ENCODE data around the gene TRAPPC11.

The TRAPPC11 gene

DNA sequence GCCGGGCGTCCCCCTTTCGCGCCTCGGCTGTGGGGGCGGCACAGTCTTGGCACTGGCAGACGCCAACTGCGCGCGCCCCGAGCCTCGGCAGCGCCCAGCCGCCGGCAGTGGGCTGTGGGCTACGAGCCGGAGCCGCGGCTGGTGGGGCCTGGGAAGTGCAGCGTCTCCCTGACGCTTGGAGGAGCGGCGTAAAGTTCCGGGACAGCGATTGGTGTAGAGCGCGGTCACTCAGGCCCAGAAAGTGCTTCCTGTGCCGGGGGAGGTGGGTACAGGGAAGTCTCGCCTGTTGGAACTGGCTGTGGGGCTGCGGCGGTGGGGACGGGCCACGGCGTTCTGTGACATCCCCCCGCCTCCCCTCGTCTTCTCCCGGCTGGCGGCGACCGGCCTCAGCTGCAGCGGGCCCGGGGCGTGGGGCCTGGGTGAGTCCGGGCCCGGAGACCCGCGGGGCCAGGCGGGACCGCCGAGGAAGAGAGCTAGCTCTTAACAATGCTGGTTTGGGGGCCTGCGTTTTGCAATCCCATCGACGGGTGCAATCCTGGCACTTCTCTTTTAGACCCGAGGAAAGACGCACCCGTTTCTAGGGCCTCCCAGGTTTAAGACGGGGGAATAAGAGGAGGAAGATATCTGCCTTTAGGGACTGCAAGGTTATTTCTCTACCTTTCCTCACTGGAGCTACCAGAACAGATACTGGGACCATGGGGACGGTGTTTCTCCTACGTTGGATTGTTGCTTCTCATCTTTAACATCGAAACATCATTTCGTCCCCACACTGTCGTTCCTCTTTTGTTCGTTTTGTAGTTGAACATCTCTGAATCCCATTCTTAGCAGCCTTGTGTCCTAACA is at the start of gene TRAPPC11, which contains the start of gene RWDD4:
TSS of gene TRAPPC11 (plus strand) at position 265 of the 843 bp plus-strand sequence. CDS start 4,575 bp downstream, outside the sequence.
TSS of gene RWDD4 (minus strand) at position 157 of the 843 bp plus-strand sequence. CDS start 233 bp downstream, outside the sequence.
- peak; percentile 99 for DNase-seq (ENCODE audit: low spot score)

DNA sequence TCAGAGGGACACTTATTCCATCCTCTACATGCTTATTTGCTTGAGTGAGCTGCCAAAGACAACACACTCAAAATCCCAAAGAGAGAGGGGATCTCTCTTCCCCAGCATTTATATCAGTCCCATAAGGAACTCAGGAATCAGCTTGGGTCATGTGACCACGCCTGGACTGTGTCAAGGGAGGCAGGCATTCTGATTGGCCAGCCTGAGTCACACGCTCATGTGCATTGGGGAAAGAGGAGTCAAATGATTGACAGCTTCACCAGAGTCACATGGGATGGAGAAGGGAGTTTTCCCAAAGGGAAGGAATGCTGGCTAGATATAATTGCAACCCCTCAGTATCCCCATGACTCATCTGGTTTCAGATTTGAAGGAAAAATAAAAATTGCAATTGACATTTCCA is 49.1 kb upstream of the TRAPPC11 start:
- no peak for DNase-seq (ENCODE audit: low spot score)

DNA sequence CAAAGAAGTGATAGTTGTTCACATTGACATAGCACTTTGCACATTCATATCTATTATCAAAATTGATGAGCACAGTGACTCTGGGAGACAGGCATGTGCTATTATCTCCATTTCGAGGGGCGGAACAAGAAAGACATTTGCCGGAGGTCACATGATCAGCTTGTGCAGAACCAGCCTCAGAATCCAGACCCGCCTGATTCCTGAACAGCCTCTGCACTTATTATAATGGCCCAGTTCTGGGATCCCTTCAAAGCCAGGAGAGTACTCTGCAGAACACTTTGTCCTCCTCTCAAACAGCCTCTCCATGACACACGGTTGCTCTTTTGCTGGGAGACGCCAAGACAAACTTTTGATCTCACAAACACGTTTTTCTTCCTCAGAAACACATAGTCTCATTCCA is 48.5 kb upstream of the TRAPPC11 start:
- DNase-seq (ENCODE audit: low spot score) = no peak

DNA sequence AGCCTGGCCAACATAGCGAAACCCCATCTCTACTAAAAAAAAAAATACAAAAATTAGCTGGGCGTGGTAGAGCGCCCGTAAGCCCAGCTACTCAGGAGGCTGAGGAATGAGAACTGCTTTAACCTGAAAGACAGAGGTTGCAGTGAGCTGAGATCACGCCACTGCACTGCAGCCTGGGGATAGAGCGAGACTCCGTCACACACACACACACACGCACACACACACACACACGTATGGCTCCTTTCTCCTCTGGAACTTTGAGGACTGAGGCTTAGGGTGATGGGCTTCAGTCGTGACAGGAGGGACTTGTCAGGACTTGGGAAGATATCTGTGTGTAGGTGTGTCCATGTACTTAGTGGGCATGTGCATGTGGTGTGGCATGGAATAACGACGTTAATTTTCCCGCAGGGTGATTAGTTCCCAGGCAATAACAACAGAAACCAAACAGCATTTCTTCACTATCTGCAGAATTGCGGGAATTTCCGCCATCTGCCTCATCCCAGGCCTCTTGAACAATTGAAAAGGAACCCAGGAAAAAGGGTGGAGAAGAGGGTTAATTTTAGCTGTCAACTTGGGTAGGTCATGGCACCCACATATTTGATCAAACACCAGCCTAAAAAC is 47.8 kb upstream of the TRAPPC11 start:
- no peak for DNase-seq (ENCODE audit: low spot score)

DNA sequence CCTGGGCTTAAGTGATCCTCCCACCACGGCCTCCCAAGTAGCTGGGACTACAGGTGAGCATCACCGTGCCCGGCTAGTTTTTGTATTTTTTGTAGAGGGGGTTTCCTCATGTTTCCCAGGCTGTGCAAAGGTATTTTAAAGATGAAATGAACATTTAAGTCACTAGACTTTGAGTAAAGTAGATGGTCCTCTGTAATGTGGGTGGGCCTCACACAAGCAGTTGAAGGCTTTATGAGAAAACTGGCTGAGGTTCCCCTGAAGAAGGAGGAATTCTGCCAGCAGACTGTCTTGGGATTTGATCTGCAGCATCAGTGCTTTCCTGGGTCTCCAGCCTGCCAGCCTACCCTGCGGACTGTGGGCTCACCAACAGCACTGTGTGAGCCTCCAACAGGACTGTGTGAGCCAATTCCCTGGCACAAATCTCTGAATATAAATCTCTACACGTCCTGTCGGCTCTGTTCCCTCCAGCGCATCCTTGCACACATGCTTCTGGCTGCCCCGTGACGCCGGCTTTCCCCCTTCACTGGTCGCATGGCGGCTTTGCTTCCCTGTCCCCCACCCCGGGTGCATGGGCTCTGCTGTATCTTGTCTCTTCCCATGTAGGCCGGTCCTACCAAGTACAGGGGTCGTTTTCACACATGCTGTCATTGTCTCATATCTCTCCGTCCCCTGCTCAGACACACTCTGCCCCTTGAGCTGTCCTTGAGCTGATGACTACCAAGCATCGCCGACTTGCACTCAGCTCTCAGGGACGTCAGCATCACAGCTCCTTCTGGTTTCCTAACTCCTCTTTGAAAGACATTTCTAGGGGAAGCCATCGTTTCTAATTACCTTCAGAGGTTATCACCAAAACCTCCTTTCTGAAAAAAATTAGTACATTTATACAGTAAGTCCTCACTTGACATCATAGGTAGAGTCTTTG is 46.5 kb upstream of the TRAPPC11 start:
- DNase-seq (ENCODE audit: low spot score) = no peak

DNA sequence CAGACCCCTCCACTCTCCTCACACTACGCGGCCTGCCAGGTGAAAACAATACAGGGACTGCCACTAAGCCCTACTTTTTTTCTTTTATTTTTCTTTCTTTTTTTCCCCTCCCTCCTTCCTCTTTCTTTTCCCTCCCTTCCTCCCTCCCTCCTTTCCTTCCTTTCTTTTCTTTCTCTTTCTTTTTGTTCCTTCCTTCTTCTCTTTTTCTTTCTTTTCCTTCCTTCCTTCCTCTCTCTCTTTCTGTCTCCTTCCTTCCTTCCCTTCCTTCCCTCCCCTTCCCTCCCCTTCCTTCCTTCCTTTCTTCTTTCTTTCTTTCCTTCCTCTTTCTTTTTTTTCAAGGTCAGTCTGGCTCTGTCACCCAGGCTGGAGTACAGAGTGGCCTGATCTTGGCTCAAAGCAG is 42.0 kb upstream of the TRAPPC11 start:
- no peak for DNase-seq (ENCODE audit: low spot score)

DNA sequence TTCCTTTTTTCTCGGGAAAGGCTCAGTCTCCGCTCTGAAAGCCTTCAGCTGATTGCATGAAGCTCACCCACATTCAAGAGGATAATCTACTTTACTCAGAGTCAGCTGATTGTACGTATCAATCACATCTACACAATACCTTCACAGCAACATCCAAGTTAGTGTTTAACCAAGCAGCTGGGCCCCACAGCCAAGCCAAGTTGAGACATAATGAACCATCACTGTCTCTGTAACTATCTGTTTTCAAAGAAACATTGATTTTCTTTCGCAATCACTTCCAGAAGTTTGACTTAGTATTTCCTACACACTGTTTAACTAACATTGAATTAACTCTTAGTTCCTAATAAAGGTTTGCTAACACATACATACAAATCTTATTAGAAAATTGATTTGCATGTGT is 40.4 kb upstream of the TRAPPC11 start:
- no peak for DNase-seq (ENCODE audit: low spot score)

DNA sequence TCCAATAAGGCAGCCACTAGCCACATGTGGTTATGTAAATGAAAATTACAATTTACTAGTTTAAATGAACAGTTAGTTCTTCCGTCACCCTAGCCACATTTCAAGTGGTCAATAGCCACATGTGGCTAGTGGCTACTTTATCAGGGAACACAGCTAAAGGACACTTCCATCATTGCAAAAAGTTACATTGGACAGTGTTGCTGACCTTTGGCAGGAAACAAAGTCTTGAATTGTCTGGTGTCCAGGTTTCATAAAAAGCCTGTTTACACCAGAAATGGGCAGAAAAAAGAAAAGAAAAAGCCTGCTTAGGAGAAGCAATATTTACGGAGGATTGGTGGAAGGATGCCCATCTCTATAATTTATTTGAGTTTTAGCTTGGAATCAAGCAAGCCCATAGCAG is 38.7 kb upstream of the TRAPPC11 start:
- no peak for DNase-seq (ENCODE audit: low spot score)

DNA sequence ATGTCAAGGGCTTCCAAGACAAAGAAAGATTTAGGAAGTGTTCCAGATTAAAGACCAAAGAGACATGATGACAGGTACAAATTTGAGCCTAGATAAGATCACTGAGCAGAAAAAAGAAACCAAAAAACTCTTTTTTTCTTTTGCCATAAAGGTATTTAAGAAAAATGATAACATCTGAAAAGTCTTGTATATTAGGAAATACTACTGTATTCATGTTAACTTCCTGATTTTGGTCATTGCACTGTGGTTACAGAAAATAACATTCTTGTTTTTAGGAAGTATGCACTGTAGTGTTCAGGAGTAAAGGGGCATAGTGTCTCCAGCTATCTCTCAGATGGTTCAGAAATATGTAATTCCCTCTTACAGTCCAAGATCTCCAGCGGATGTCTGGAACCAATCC is 37.2 kb upstream of the TRAPPC11 start:
- DNase-seq (ENCODE audit: low spot score) = no peak

DNA sequence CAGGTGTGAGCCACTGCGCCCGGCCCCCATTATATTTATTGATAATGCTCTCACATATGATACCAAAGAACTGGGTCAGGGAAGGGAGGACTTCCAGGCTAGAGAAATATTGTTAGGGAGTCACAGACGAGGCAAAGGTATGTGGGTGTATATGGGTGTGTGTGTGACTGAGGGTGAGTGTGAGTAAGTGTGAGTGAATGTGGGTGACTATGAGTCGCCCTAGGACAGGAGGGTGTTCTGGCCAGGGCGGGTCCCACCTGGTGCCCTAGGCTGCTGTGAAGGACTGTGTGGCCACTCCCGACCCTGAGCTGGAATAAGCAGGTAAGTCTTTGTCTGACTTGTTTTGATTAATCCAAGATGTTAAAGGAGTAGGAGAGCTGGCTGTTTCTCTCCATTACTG is 34.5 kb upstream of the TRAPPC11 start:
- no peak for DNase-seq (ENCODE audit: low spot score)

DNA sequence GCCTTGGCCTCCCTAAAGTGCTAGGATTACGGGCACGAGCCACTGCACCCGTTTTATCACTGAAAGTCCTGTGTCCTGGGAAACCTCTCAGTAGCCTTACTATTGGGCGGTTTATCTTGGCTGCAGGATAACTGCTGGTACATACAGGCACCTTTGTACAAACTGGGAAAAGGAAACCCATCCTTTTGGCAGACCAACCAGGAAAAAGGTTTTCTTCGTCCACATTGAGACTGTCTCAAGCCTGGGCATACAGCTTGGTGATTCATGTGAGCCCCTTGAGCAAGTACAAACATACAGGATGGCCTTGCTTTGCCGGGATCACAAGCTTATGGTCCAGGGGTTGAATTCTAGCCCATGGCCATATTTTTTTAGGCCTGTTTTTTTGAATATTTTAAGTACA is 32.9 kb upstream of the TRAPPC11 start:
- DNase-seq (ENCODE audit: low spot score) = no peak

DNA sequence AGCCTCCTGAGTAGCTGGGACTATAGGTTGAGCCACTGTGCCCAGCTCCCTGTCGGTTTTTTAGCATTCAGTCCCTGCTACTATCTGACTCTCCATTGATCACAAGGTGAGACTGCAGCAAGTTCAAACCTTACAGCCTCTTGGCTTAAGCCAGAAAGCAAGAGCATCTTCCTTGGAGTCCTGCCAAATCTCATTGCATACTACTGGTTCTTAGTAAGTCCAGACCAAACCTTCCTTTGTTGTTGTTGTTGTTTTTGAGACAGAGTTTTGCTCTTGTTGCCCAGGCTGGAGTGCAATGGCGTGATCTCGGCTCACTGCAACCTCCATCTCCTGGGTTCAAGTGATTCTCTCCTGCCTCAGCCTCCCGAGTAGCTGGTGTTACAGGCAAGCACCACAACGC is 31.8 kb upstream of the TRAPPC11 start:
- peak; percentile 32 for DNase-seq (ENCODE audit: low spot score)

DNA sequence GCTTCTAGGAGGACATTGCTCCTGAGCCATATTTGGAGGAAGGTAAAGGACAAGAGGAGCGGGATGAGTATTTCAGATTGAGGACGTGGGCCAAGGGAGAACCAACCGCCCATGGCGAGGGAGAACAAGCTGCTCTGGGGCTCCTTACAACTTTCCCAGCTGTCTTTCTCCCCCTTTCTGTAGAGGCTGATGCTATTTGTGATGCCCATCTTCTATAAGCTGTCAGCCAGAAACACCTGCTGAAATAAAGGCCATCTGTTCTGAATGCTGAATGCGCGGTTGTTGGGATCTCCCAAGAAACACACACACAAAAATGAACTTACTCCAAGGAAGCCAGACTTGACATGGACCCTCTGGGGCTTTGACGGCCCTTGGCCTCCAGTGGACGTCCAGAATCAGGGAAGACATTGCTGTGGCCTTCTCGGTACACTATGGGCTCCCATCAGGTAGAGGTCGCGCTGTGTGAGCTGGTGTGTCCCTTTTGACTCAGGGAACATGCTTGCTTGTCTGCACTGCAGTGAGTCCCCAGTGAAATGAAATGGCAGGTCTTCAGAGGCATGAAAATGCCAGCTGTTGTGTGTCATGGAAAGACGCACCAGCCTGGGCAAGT is 31.0 kb upstream of the TRAPPC11 start:
- peak; percentile 20 for DNase-seq (ENCODE audit: low spot score)

DNA sequence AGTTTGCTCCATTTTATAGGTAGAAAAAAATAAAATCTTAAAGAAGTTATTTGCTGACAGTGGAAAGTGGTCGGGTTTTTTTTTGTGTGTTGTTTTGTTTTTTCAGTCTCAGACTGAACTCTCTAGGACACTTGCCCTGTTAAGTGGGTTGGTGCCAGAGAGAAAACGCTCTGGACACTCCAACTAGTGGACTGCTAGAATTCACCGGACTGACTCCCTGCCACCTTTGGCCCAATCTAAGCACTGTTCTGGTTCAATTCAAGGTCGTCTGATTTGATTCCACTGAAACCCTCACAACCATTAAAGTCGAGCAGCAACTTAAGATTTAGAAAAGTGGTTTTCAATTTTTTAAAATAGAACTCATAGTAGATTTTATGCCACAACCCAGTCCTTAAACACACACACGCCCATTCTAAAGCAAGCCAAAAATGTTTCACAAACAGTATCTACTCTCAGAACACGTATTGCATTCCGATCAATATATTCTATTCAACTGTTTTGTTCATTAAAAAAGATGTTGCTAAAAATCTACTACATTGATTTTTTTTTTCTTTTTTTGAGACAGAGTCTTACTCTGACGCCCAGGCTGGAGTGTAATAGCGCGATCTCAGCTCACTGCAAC is 27.4 kb upstream of the TRAPPC11 start:
- no peak for DNase-seq (ENCODE audit: low spot score)

DNA sequence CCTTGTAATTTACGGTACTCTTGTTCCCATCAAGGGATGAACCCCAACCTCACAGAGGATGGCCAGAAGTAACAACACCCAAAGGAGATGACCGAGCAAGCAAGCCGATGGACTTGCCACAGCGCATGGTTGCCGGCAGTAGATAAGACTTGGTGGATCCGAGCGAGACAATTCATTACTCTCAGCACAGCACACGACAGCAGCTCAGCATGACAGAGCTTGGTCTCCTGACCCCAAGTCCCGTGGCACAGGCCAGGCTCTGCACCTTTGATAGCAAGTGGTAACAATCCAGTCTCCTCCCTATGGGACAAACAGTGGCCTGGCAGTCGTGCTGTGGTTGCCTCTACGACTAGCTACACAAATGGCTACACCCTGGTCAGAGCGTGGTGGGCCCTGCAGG is 26.4 kb upstream of the TRAPPC11 start:
- no peak for DNase-seq (ENCODE audit: low spot score)

DNA sequence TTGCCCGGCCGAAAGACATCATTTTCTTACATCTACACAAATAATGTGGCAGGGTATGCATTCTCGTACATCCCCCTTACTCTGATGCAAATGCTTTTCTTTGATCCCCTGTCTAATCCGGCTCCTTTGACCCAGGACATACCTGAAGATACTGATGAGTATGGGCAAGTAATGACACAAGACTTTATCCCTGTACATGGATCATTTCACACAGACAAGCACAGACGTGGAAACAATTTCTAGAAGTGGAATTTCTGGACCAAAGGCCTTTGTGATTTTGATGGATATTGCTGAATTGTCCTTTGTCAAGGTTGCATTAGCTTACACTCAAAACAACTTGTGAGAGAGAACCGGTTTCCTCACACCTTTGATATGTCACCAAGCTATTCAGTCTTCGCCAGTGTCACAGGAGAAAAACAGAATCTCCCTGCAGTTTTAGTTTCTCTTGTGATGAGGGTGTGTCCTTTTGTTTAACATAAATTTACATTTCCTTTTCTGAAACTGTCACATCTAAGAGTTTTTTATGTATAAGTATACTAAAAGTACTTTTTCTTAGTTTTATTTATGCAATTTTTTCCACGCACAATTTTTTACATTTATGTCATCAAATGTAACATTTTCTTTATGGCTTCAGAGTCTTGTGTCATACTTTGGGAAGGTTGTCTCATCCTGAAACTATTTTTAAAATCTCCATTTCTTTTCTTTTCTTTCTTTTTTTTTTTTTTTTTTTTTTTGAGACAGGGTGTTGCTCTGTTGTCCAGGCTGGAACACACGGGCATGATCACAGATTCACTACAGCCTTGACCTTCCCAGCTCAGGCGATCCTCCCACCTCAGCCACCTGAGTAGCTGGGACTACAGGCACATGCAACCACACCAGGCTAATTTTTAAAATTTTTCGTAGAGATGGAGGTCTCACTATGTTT is 25.4 kb upstream of the TRAPPC11 start:
- peak; percentile 25 for DNase-seq (ENCODE audit: low spot score)

DNA sequence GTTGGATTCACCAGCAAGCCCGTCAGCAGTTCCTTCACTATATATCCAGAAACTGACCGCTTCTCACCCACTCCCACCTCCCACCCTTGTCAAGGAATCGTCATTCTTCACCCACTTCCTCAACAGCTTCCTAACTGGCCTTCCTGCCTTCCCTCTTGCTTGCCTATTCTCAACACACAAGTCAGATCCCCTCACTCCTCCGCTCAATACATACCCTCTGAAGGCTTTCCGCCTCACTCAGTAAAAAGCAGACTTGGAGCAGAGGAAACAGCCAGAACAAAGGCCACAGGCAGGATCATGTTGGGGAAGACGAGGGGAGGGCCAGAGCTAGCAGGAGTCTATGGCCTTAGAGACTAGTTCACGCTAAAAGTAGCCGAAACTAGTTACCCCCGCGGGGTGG is 23.8 kb upstream of the TRAPPC11 start:
- peak; percentile 73 for DNase-seq (ENCODE audit: low spot score)

DNA sequence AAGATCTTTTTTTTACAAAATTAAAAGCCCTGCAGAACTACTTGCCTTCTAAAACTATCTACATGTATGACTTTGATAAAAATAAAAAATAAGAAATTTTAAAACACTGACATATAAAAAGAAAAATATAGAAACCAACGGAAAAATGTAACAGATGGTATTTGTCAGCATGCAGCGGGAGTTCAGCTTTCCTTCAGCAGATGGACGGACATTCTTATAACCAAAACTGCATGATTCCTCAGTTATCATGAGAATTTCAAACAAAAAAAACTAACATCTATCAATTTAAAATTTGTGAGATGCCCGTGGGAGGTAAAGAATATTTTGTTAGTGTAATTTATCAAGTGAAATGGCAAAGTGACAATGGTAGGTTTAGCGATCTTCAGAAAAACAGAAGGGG is 23.4 kb upstream of the TRAPPC11 start:
- DNase-seq (ENCODE audit: low spot score) = peak; percentile 67

DNA sequence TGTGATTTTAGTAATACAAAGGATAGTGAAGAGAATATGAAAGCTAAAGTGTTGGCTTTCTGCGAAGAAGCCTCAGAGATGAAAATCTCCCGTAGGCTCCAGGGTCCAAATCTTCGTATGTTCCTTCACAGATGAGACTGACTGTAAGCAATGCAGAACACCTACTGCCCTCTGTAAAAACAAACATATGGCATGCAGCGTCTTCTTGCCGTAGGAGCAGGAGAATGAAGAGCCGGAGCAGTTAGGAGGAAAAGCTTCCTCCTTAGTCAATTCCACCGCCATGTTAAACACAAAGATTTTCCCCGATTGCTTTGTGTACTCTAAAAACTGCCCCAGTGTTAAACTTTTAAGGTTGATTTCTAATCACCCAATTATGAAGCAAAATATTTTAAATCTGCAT is 22.6 kb upstream of the TRAPPC11 start:
- DNase-seq (ENCODE audit: low spot score) = peak; percentile 63

DNA sequence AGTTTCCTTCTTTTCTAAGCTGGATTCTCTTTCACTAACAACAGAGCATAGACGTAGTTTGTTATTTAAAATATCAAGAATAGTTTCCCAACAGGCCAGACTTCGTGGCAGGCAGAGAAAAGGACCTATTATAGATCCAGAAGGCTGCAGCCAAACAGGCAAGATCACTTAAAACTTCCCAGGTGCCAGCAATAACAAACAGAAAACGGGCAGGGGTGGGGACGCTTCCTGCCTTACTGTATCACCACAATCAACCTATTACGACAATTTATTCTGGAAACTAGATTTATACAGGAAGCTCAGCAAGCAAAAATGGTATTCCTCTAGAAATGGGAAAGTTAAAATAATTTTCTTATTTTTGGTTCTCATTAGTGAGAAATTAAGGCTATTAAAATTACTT is 22.2 kb upstream of the TRAPPC11 start:
- DNase-seq (ENCODE audit: low spot score) = no peak

Data from cerebellar cortex (tissue), 1 donor.